ENCODE results near the gene ANKRD42. TPM values are rescaled to one million over a fixed set of nuclear protein-coding genes. Genes with fewer than 3 reads are reported as not detected.

The ANKRD42 gene
- total RNA-seq, 1 donor from 2014 or later = 9.8 TPM

DNA sequence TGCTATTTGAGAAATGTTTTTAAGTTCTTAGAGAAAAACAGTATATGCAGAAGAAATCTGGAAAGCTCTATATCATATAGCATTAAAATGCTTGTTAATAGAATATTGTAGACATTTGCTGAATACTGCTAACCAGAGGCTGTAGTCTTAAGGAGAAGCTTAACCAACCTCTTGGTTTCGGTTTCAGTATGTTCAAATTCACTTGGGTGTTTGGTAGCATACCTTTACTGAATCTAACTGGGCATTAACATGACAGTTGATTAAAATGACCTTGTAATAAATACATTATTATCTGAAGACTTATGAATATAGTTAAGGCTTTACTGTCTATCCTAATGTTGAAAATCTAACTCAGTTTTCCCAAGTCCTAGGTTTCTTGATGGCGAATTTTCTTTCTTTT lies 31.1 kb upstream of the ANKRD42 start:
- Mint-ChIP-seq H3K4me1 (ENCODE audit: unreplicated experiment) (peaks cover 45% of the 10 kb centered on the region), H3K4me3 (ENCODE audit: unreplicated experiment) (peak overlapping the region; percentile 15), H3K27me3 (ENCODE audit: unreplicated experiment) (no peaks in the 10 kb centered on the region), H3K27ac (ENCODE audit: unreplicated experiment) (peak overlapping the region; percentile 62), H3K36me3 (ENCODE audit: unreplicated experiment) (peaks cover 48% of the 10 kb centered on the region), H3K9me3 (ENCODE audit: unreplicated experiment) (no peaks in the 10 kb centered on the region)
- TF ChIP-seq CTCF (IDR thresholded peaks at IDR 0.05) = no peak
- no peak for DNase-seq (ENCODE audit: extremely low spot score, unreplicated experiment)

DNA sequence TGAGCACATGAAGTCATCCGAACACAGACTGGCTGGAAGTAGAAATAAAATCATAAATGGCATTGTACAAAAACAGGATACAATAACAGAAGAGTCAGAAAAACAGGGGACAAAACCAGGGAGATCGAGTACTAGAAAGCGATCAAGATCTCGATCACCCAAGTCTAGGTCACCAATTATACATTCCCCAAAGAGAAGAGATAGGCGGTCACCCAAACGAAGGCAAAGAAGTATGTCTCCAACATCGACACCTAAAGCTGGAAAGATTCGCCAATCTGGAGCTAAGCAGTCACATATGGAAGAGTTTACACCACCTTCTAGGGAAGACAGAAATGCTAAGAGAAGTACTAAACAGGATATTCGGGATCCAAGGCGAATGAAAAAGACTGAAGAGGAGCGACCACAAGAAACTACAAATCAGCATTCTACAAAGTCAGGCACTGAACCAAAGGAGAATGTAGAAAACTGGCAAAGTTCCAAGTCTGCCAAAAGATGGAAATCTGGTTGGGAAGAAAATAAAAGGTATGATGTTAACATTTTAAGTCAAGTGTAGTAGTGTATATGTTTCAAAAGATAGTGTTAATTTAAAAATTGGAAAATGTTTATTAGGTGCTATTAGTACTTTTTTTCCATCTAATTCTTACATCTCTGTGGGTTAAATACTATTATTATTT lies 27.2 kb upstream of the ANKRD42 start:
- DNase-seq (ENCODE audit: extremely low spot score, unreplicated experiment) = no peak
- no peak overlapping the region for H3K4me3 Mint-ChIP-seq (ENCODE audit: unreplicated experiment)
- no peaks in the 10 kb centered on the region for H3K27me3 Mint-ChIP-seq (ENCODE audit: unreplicated experiment)
- H3K4me1 Mint-ChIP-seq (ENCODE audit: unreplicated experiment) = peaks cover 51% of the 10 kb centered on the region
- no peaks in the 10 kb centered on the region for H3K9me3 Mint-ChIP-seq (ENCODE audit: unreplicated experiment)
- H3K36me3 Mint-ChIP-seq (ENCODE audit: unreplicated experiment) = peaks cover 63% of the 10 kb centered on the region
- H3K27ac Mint-ChIP-seq (ENCODE audit: unreplicated experiment) = peak overlapping the region; percentile 7
- TF ChIP-seq CTCF (IDR thresholded peaks at IDR 0.05) = no peak

- no peaks in the 10 kb centered on the region for H3K9me3 Mint-ChIP-seq (ENCODE audit: unreplicated experiment)
- no peak overlapping the region for H3K27ac Mint-ChIP-seq (ENCODE audit: unreplicated experiment)
- no peaks in the 10 kb centered on the region for H3K27me3 Mint-ChIP-seq (ENCODE audit: unreplicated experiment)
- DNase-seq (ENCODE audit: extremely low spot score, unreplicated experiment) = no peak
- H3K4me1 Mint-ChIP-seq (ENCODE audit: unreplicated experiment) = peaks cover 43% of the 10 kb centered on the region
- no peak overlapping the region for H3K4me3 Mint-ChIP-seq (ENCODE audit: unreplicated experiment)
- TF ChIP-seq CTCF (IDR thresholded peaks at IDR 0.05) = no peak
- peaks cover 61% of the 10 kb centered on the region for H3K36me3 Mint-ChIP-seq (ENCODE audit: unreplicated experiment)
Observed at GRCh38 chr11:83168756-83169155, 24.8 kb upstream of the ANKRD42 start.

GRCh38 chr11:83170865-83171264 lies 22.6 kb upstream of the ANKRD42 start:
- Mint-ChIP-seq H3K4me3 (ENCODE audit: unreplicated experiment) (no peak overlapping the region), H3K27ac (ENCODE audit: unreplicated experiment) (no peak overlapping the region), H3K27me3 (ENCODE audit: unreplicated experiment) (no peaks in the 10 kb centered on the region), H3K36me3 (ENCODE audit: unreplicated experiment) (peaks cover 50% of the 10 kb centered on the region), H3K4me1 (ENCODE audit: unreplicated experiment) (peaks cover 43% of the 10 kb centered on the region), H3K9me3 (ENCODE audit: unreplicated experiment) (no peaks in the 10 kb centered on the region)
- DNase-seq (ENCODE audit: extremely low spot score, unreplicated experiment) = no peak
- TF ChIP-seq CTCF (IDR thresholded peaks at IDR 0.05) = no peak

DNA sequence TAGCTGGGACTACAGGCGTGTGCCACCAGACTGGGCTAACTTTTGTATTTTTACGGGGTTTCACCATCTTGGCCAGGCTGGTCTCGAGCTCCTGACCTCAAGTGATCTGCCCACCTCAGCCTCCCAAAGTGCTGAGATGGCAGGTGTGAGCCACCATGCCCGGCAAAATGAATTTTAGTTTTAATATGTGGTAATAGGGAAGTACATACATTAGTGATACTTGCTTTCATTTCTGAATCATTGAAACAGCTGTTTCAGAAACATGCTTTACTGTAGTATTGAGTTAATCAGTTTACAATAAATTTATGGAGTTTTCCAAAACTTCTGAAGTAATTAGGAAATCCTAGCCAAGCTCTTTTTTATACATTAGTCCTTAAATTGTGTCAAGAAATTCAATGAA lies 21.0 kb upstream of the ANKRD42 start:
- no peak for TF ChIP-seq CTCF (IDR thresholded peaks at IDR 0.05)
- Mint-ChIP-seq H3K4me3 (ENCODE audit: unreplicated experiment) (no peak overlapping the region), H3K4me1 (ENCODE audit: unreplicated experiment) (peaks cover 41% of the 10 kb centered on the region), H3K27ac (ENCODE audit: unreplicated experiment) (no peak overlapping the region), H3K27me3 (ENCODE audit: unreplicated experiment) (no peaks in the 10 kb centered on the region), H3K9me3 (ENCODE audit: unreplicated experiment) (no peaks in the 10 kb centered on the region), H3K36me3 (ENCODE audit: unreplicated experiment) (peaks cover 50% of the 10 kb centered on the region)
- DNase-seq (ENCODE audit: extremely low spot score, unreplicated experiment) = no peak

Data from osteocyte (in vitro differentiated cells).